A549 (cell line): ENCODE results near the gene ADGRG6. TPM values are rescaled to one million over a fixed set of nuclear protein-coding genes. Genes with fewer than 3 reads are reported as not detected.

Experiments used
- ATAC-seq, 2 experiments: fragments of 200-7000 bp in 1 of 2; fragments of >200 bp in 1 of 2; cut with Nextera tagmentation in 1 of 2; cut with Tn5 transposase in 1 of 2; 3 replicates each; pipeline versions ENCODE4 v1.8.0 to v1.9.1; 2018 to 2020; ENCODE audit warnings: mild to moderate bottlenecking in 1 of 2, moderate library complexity in 1 of 2
- CTCF ChIA-PET: fragments of 300-600 bp; sonication (Branson Sonifier 250); formaldehyde crosslinking; extraction: SDS; loops from one replicate; lab custom pipeline; 2021; ENCODE audit warnings: antibody characterized with exemption, inconsistent platforms; lab: Yijun Ruan, JAX
- POLR2A ChIA-PET: fragments of 350-600 bp; formaldehyde crosslinking; extraction: SDS; loops from one replicate; lab custom pipeline; 2021; ENCODE audit warnings: antibody characterized with exemption, inconsistent platforms; lab: Yijun Ruan, JAX
- DNase-seq, 2 experiments: peaks; one replicate each; pipeline versions ENCODE4 v3.0.0 to v3.0.0-alpha.2; 2011 to 2016; ENCODE audit warnings: low read depth in 1 of 2, low spot score in 1 of 2
- FAIRE-seq: peaks from 2 replicates; lab custom pipeline; 2011; peaks lifted over from hg19 to GRCh38; lab: Jason Lieb, UNC
- H3K27ac ChIP-seq, 2 experiments: fragments of >200 bp; sonication (Bioruptor Twin); formaldehyde crosslinking; 3 replicates each; pipeline ENCODE4 v1.5.1; 2016 to 2017
- H3K4me1 ChIP-seq: fragments of >200 bp; sonication (Bioruptor Twin); formaldehyde crosslinking; 3 replicates; pipeline ENCODE4 v1.6.1; 2016
- H3K4me2 ChIP-seq: fragments of >200 bp; sonication (Bioruptor Twin); formaldehyde crosslinking; 3 replicates; pipeline ENCODE4 v1.6.1; 2016
- H3K4me3 ChIP-seq: fragments of >200 bp; sonication (Bioruptor Twin); formaldehyde crosslinking; 3 replicates; pipeline ENCODE4 v1.5.1; 2016
- H3K9me3 ChIP-seq: fragments of >200 bp; sonication (Bioruptor Twin); formaldehyde crosslinking; 3 replicates; pipeline ENCODE4 v1.6.1; 2016
- BHLHE40 ChIP-seq: IDR thresholded peaks from 2 replicates; pipeline ENCODE4 v1.6.1; 2012; ENCODE audit warnings: low read depth, low read length, inconsistent platforms
- CBX2 ChIP-seq: fragments of 200-600 bp; sonication (generic); IDR thresholded peaks from 2 replicates; pipeline ENCODE4 v1.6.1; 2016; ENCODE audit warnings: low read depth, mild to moderate bottlenecking, borderline replicate concordance
- CBX8 ChIP-seq: fragments of 200-600 bp; sonication (generic); IDR thresholded peaks from 2 replicates; pipeline ENCODE4 v1.6.1; 2016
- CEBPB ChIP-seq, 2 experiments: fragments of >200 bp in 1 of 2; sonication (Bioruptor Twin) in 1 of 2; formaldehyde crosslinking in 1 of 2; IDR thresholded peaks; 2 replicates each; pipeline ENCODE4 v1.6.1; 2012 to 2016
- CHD4 ChIP-seq: fragments of 200-600 bp; sonication (generic); IDR thresholded peaks from 2 replicates; pipeline ENCODE4 v1.6.1; 2016; ENCODE audit warnings: antibody characterized with exemption, mild to moderate bottlenecking, borderline replicate concordance
- ELK1 ChIP-seq: fragments of 150-350 bp; IDR thresholded peaks from 2 replicates; pipeline ENCODE4 v1.6.1; 2014; ENCODE audit warnings: low read depth, mild to moderate bottlenecking, low read length
- EP300 ChIP-seq, 2 experiments: fragments of >200 bp; sonication (Bioruptor Twin); formaldehyde crosslinking; IDR thresholded peaks; 2 replicates in 1 of 2; 3 replicates in 1 of 2; pipeline ENCODE4 v1.6.1; 2016 to 2017
- FOXS1 ChIP-seq: fragments of 250-450 bp; sonication (Bioruptor Pico); IDR thresholded peaks from 2 replicates; pipeline ENCODE4 v1.5.0; 2020; ENCODE audit warnings: mild to moderate bottlenecking, moderate library complexity
- GATA3 ChIP-seq: IDR thresholded peaks from 2 replicates; pipeline ENCODE4 v1.6.1; 2012; ENCODE audit warnings: borderline replicate concordance
- HDAC2 ChIP-seq: fragments of 200-600 bp; sonication (generic); IDR thresholded peaks from 2 replicates; pipeline ENCODE4 v1.6.1; 2016
- HOXA7 ChIP-seq: fragments of 250-450 bp; sonication (Bioruptor Pico); IDR thresholded peaks from 2 replicates; pipeline ENCODE4 v1.5.0; 2020; ENCODE audit warnings: mild to moderate bottlenecking, moderate library complexity
- HOXB13 ChIP-seq: fragments of 250-450 bp; sonication (Bioruptor Pico); IDR thresholded peaks from 2 replicates; pipeline ENCODE4 v1.5.0; 2020; ENCODE audit warnings: low read depth, mild to moderate bottlenecking, moderate library complexity
- HOXB5 ChIP-seq: fragments of 250-450 bp; sonication (Bioruptor Pico); IDR thresholded peaks from 2 replicates; pipeline ENCODE4 v1.5.0; 2020; ENCODE audit warnings: mild to moderate bottlenecking, moderate library complexity
- KDM1A ChIP-seq: fragments of 200-600 bp; sonication (generic); IDR thresholded peaks from 2 replicates; pipeline ENCODE4 v1.6.1; 2016; ENCODE audit warnings: low read depth, mild to moderate bottlenecking
- MAFK ChIP-seq: fragments of 450-650 bp; IDR thresholded peaks from 2 replicates; pipeline ENCODE4 v1.6.1; 2014; ENCODE audit not compliant: partially characterized antibody
- MAZ ChIP-seq: fragments of 150-350 bp; IDR thresholded peaks from 2 replicates; pipeline ENCODE4 v1.6.1; 2014; ENCODE audit warnings: antibody characterized with exemption, low read depth, low read length, borderline replicate concordance
- NFE2L2 ChIP-seq: fragments of 150-350 bp; conservative IDR thresholded peaks from 2 replicates; pipeline ENCODE4 v1.6.1; 2014; ENCODE audit warnings: low read length
- NPAS2 ChIP-seq: fragments of 250-450 bp; sonication (Bioruptor Pico); IDR thresholded peaks from 2 replicates; pipeline ENCODE4 v1.8.0; 2022; ENCODE audit warnings: mild to moderate bottlenecking, moderate library complexity, borderline replicate concordance
- POLR2A ChIP-seq: IDR thresholded peaks from 2 replicates; pipeline ENCODE4 v1.6.1; 2012; ENCODE audit warnings: mild to moderate bottlenecking, low read length
- POLR2AphosphoS2 ChIP-seq: conservative IDR thresholded peaks from 2 replicates; pipeline ENCODE4 v1.6.1; 2012; ENCODE audit warnings: low read length, improper control_type of control experiment, inconsistent platforms
- SMC3 ChIP-seq: fragments of >200 bp; sonication (Bioruptor Twin); formaldehyde crosslinking; IDR thresholded peaks from 3 replicates; pipeline ENCODE4 v1.6.1; 2018; ENCODE audit warnings: inconsistent platforms
- SREBF2 ChIP-seq: fragments of 450-650 bp; IDR thresholded peaks from 2 replicates; pipeline ENCODE4 v1.6.1; 2014; ENCODE audit warnings: mild to moderate bottlenecking, moderate library complexity
- TFCP2L1 ChIP-seq: fragments of 250-450 bp; sonication (Bioruptor Pico); IDR thresholded peaks from 2 replicates; pipeline ENCODE4 v1.5.0; 2021; ENCODE audit warnings: mild to moderate bottlenecking
- USF2 ChIP-seq: fragments of 450-650 bp; IDR thresholded peaks from 2 replicates; pipeline ENCODE4 v1.6.1; 2014; ENCODE audit warnings: antibody characterized with exemption
- ZC3H11A ChIP-seq: fragments of 450-650 bp; IDR thresholded peaks from 2 replicates; pipeline ENCODE4 v1.6.1; 2014; ENCODE audit warnings: antibody characterized with exemption, mild to moderate bottlenecking
- ZNF302 ChIP-seq: fragments of 250-450 bp; sonication (Bioruptor Pico); IDR thresholded peaks from 2 replicates; pipeline ENCODE4 v1.9.0; 2021; ENCODE audit warnings: inconsistent platforms, mild to moderate bottlenecking, moderate library complexity
- WGBS: methylation state at CpG from one replicate; pipeline ENCODE4 v1.1.6; 2017; ENCODE audit errors: missing lambda C conversion rate; 5-methylcytosine and 5-hydroxymethylcytosine counted together
- polyA plus RNA-seq, 4 experiments: library from polyadenylated mRNA; depleted of rRNA in 3 of 4; stranded (reverse); fragments of >200 nt; fragmentation: RNase III in 1 of 4; extraction: RNeasy Plus Mini Kit Qiagen cat#74134 plus additional on column Dnase treatment in 1 of 4; gene quantifications; 2 replicates in 3 of 4; 3 replicates in 1 of 4; pipeline ENCODE4 v1.2.3, GENCODE V29; 2011 to 2017
- TF ChIP-seq, protein P1 (sequence below): fragments of >200 bp; sonication (Bioruptor Twin); formaldehyde crosslinking; IDR thresholded peaks from 3 replicates; pipeline ENCODE4 v1.6.1; 2016
- TF ChIP-seq, protein P2 (sequence below): fragments of >200 bp; sonication (Bioruptor Twin); formaldehyde crosslinking; IDR thresholded peaks from 3 replicates; pipeline ENCODE4 v1.5.1; 2016
- TF ChIP-seq, protein P3 (sequence below): fragments of >200 bp; sonication (Bioruptor Twin); formaldehyde crosslinking; IDR thresholded peaks from 2 replicates; pipeline ENCODE4 v1.6.1; 2016

Gene ADGRG6
- polyA plus RNA-seq, 2 of the 4 experiments (the other 2 are of a cell fraction): 55.4 to 181 TPM

- TF ChIP-seq USF2 (no peak), ELK1 (no peak)
- TF ChIP-seq, all 56 proteins: peak for 0
These were observed 20.3 kb downstream of the ADGRG6 start (continued) for GRCh38 chr6:142322066-142322465.

- POLR2A ChIA-PET: interaction anchor here (0.7 kb wide), 1 partner anchor 28 kb away, joined by 3 read pairs; no protein-coding TSS in a partner anchor
These were observed 20.8 kb downstream of the ADGRG6 start for GRCh38 chr6:142322504-142323198.

DNA sequence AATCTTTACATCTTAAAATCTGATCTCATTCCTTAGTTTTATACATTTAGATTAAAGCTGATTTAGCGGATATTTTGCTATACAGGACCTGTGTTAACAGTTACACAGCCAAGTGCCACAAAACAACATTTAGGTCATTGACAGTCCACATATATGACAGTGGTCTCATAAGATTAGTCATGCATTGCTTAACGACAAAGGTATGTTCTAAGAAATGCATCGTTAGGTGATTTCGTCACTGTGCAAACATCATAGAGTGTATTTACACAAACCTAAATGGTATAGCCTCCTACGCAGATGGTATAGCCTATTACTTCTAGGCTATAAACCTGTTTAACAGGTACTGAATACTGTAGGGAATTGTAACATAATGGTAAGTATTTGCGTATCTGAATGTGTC is 21.6 kb downstream of the ADGRG6 start:
- CTCF ChIA-PET: interaction anchor here (1.2 to 1.3 kb wide), 3 partner anchors 10 to 39 kb away, joined by 3 to 4 read pairs (median 3); no protein-coding TSS in a partner anchor
- H3K4me3 ChIP-seq: no peak overlapping the region
- 26% methylated on average over 6 of the region's 6 CpGs for WGBS
- TF ChIP-seq NFE2L2 (no peak), HOXB5 (no peak), GATA3 (peak; percentile 87), MAZ (no peak), ZC3H11A (no peak), SREBF2 (no peak), HDAC2 (no peak), BHLHE40 (no peak), USF2 (no peak), KDM1A (no peak), CBX2 (no peak), CHD4 (no peak), SMC3 (no peak), FOXS1 (CRISPR knock-in tag) (no peak), TFCP2L1 (CRISPR knock-in tag) (no peak), NPAS2 (no peak), POLR2A (no peak), MAFK (peak; percentile 70), CEBPB (IDR thresholded peaks at IDR 0.05) (peak; percentile 61 to 92; a peak in 3 of 4 replicates), HOXA7 (CRISPR knock-in tag) (no peak), EP300 (IDR thresholded peaks at IDR 0.05) (0 out of 5 replicates have a peak, but pooled peaks of 1 of the 2 experiments have one; percentile 27), POLR2AphosphoS2 (no peak), ZNF302 (CRISPR knock-in tag) (no peak), HOXB13 (CRISPR knock-in tag) (no peak), CBX8 (no peak)
- TF ChIP-seq, protein P1, sequence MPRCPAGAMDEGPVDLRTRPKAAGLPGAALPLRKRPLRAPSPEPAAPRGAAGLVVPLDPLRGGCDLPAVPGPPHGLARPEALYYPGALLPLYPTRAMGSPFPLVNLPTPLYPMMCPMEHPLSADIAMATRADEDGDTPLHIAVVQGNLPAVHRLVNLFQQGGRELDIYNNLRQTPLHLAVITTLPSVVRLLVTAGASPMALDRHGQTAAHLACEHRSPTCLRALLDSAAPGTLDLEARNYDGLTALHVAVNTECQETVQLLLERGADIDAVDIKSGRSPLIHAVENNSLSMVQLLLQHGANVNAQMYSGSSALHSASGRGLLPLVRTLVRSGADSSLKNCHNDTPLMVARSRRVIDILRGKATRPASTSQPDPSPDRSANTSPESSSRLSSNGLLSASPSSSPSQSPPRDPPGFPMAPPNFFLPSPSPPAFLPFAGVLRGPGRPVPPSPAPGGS: no peak
- TF ChIP-seq, protein P2, sequence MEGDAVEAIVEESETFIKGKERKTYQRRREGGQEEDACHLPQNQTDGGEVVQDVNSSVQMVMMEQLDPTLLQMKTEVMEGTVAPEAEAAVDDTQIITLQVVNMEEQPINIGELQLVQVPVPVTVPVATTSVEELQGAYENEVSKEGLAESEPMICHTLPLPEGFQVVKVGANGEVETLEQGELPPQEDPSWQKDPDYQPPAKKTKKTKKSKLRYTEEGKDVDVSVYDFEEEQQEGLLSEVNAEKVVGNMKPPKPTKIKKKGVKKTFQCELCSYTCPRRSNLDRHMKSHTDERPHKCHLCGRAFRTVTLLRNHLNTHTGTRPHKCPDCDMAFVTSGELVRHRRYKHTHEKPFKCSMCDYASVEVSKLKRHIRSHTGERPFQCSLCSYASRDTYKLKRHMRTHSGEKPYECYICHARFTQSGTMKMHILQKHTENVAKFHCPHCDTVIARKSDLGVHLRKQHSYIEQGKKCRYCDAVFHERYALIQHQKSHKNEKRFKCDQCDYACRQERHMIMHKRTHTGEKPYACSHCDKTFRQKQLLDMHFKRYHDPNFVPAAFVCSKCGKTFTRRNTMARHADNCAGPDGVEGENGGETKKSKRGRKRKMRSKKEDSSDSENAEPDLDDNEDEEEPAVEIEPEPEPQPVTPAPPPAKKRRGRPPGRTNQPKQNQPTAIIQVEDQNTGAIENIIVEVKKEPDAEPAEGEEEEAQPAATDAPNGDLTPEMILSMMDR: no peak
- TF ChIP-seq, protein P3, sequence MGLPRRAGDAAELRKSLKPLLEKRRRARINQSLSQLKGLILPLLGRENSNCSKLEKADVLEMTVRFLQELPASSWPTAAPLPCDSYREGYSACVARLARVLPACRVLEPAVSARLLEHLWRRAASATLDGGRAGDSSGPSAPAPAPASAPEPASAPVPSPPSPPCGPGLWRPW: no peak

More at GRCh38 chr6:142322504-142323198, 20.8 kb downstream of the ADGRG6 start:
- FAIRE-seq: no peak
- H3K4me2 ChIP-seq: peak overlapping the region; percentile 62
- DNase-seq: no peak
- peak in 1 of 2 experiments; percentile 65; a peak in 4 of 6 replicates for ATAC-seq
- H3K4me1 ChIP-seq: peaks cover 94% of the 10 kb centered on the region
- H3K9me3 ChIP-seq: no peaks in the 10 kb centered on the region
- H3K27ac ChIP-seq: peak overlapping the region; percentile 55 to 69; a peak in 5 of 6 replicates
- CTCF ChIA-PET: interaction anchor here (1.2 to 1.3 kb wide), 3 partner anchors 9 to 39 kb away, joined by 3 to 4 read pairs (median 3); no protein-coding TSS in a partner anchor
- H3K4me3 ChIP-seq: no peak overlapping the region
- 0 out of 4 replicates have a peak, but pooled peaks of 1 of the 2 experiments have one; percentile 11 for TF ChIP-seq CEBPB (IDR thresholded peaks at IDR 0.05)
- no peak for TF ChIP-seq MAFK

More for the DNA sequence above, 21.6 kb downstream of the ADGRG6 start:
- FAIRE-seq: no peak
- POLR2A ChIA-PET: no interaction called here
- peak; percentile 34 to 76; a peak in 3 of 6 replicates for ATAC-seq
- DNase-seq: peak in 1 of 2 experiments; percentile 84
- Histone ChIP-seq H3K4me1 (peaks cover 99% of the 10 kb centered on the region), H3K27ac (peak overlapping the region; percentile 55 to 57; a peak in 3 of 6 replicates), H3K9me3 (no peaks in the 10 kb centered on the region), H3K4me2 (peak overlapping the region; percentile 62)
